HEK293 (cell line): ENCODE data around the gene DCHS2.

Experiments
- CTCF ChIA-PET: fragments of 350-600 bp; formaldehyde crosslinking; extraction: SDS; loops from one replicate; lab custom pipeline; 2021; ENCODE audit warnings: antibody characterized with exemption; lab: Yijun Ruan, JAX
- POLR2A ChIA-PET: fragments of 300-600 bp; formaldehyde crosslinking; extraction: SDS; loops from one replicate; lab custom pipeline; 2020; ENCODE audit warnings: antibody characterized with exemption, inconsistent platforms; lab: Yijun Ruan, JAX
- H3K27ac ChIP-seq: fragments of 200-500 bp; sonication (Bioruptor generic); 2 replicates; pipeline ENCODE4 v1.5.1; 2014; ENCODE audit warnings: low read depth, low read length, control low read depth, inconsistent platforms; ENCODE audit errors: extremely low read depth
- H3K36me3 ChIP-seq, 2 experiments: fragments of 200-500 bp in 1 of 2; sonication (Bioruptor generic) in 1 of 2; 1 replicate in 1 of 2; 2 replicates in 1 of 2; pipeline ENCODE4 v1.5.1; 2014 to 2017; ENCODE audit warnings: inconsistent platforms in 2 of 2, low read length in 2 of 2; ENCODE audit not compliant: control insufficient read depth in 2 of 2, insufficient read depth in 1 of 2
- H3K4me1 ChIP-seq: fragments of 200-500 bp; sonication (Bioruptor generic); 2 replicates; pipeline ENCODE4 v1.5.1; 2014; ENCODE audit warnings: mild to moderate bottlenecking, low read length, inconsistent platforms; ENCODE audit not compliant: control insufficient read depth, insufficient read depth
- H3K4me3 ChIP-seq: 2 replicates; pipeline ENCODE4 v1.5.1; 2011; ENCODE audit warnings: low read depth, mild to moderate bottlenecking, control low read depth, low read length, moderate library complexity
- H3K9me3 ChIP-seq: fragments of 200-500 bp; sonication (Bioruptor generic); 2 replicates; pipeline ENCODE4 v1.5.1; 2014; ENCODE audit warnings: low read depth, low read length, inconsistent platforms; ENCODE audit not compliant: control insufficient read depth, insufficient read depth
- ATF2 ChIP-seq: fragments of 450-650 bp; formaldehyde crosslinking; IDR thresholded peaks from 2 replicates; pipeline ENCODE4 v1.5.1; 2016; ENCODE audit warnings: missing biosample characterization, missing genetic modification characterization, low read depth
- GLIS1 ChIP-seq: fragments of 450-650 bp; formaldehyde crosslinking; IDR thresholded peaks from 2 replicates; pipeline ENCODE4 v1.5.1; 2016; ENCODE audit warnings: missing biosample characterization, missing genetic modification characterization
- IKZF3 ChIP-seq: fragments of 450-650 bp; IDR thresholded peaks from 2 replicates; pipeline ENCODE4 v1.5.0; 2018; ENCODE audit warnings: missing biosample characterization, mild to moderate bottlenecking, missing genetic modification characterization, moderate library complexity
- KLF8 ChIP-seq: fragments of 450-650 bp; formaldehyde crosslinking; IDR thresholded peaks from 2 replicates; pipeline ENCODE4 v1.5.1; 2016; ENCODE audit warnings: missing biosample characterization, missing genetic modification characterization
- MEIS1 ChIP-seq: sonication (generic); formaldehyde crosslinking; IDR thresholded peaks from 2 replicates; pipeline ENCODE4 v1.8.1; 2022; ENCODE audit warnings: missing genetic modification reagents, mild to moderate bottlenecking, borderline replicate concordance
- YY2 ChIP-seq: fragments of 450-650 bp; formaldehyde crosslinking; IDR thresholded peaks from 2 replicates; pipeline ENCODE4 v1.5.1; 2016; ENCODE audit warnings: missing biosample characterization, missing genetic modification characterization
- ZBTB11 ChIP-seq: fragments of 450-650 bp; formaldehyde crosslinking; conservative IDR thresholded peaks from 2 replicates; pipeline ENCODE4 v1.5.1; 2016; ENCODE audit warnings: low read depth, missing biosample characterization, missing genetic modification characterization
- ZBTB17 ChIP-seq: fragments of 450-650 bp; formaldehyde crosslinking; IDR thresholded peaks from 2 replicates; pipeline ENCODE4 v1.5.1; 2016; ENCODE audit warnings: missing biosample characterization, missing genetic modification characterization
- ZEB2 ChIP-seq: fragments of 450-650 bp; formaldehyde crosslinking; IDR thresholded peaks from 2 replicates; pipeline ENCODE4 v1.5.1; 2016; ENCODE audit warnings: missing biosample characterization, missing genetic modification characterization
- ZNF138 ChIP-seq: fragments of 450-650 bp; formaldehyde crosslinking; IDR thresholded peaks from 2 replicates; pipeline ENCODE4 v1.5.1; 2016; ENCODE audit warnings: missing biosample characterization, missing genetic modification characterization, borderline replicate concordance
- ZNF19 ChIP-seq: fragments of 450-650 bp; formaldehyde crosslinking; IDR thresholded peaks from 2 replicates; pipeline ENCODE4; 2016; ENCODE audit warnings: missing biosample characterization, missing genetic modification characterization, low read depth
- ZNF280D ChIP-seq: fragments of 450-650 bp; formaldehyde crosslinking; IDR thresholded peaks from 2 replicates; pipeline ENCODE4 v1.5.1; 2016; ENCODE audit warnings: missing biosample characterization, missing genetic modification characterization
- ZNF324 ChIP-seq: fragments of 450-650 bp; formaldehyde crosslinking; IDR thresholded peaks from 2 replicates; pipeline ENCODE4 v1.5.1; 2016; ENCODE audit warnings: missing biosample characterization, missing genetic modification characterization
- ZNF335 ChIP-seq: fragments of 450-650 bp; formaldehyde crosslinking; conservative IDR thresholded peaks from 2 replicates; pipeline ENCODE4 v1.5.1; 2016; ENCODE audit warnings: missing biosample characterization, missing genetic modification characterization
- ZNF366 ChIP-seq: fragments of 450-650 bp; formaldehyde crosslinking; conservative IDR thresholded peaks from 2 replicates; pipeline ENCODE4 v1.5.1; 2016; ENCODE audit warnings: missing biosample characterization, missing genetic modification characterization
- ZNF514 ChIP-seq: fragments of 450-650 bp; formaldehyde crosslinking; IDR thresholded peaks from 2 replicates; pipeline ENCODE4 v1.5.1; 2016; ENCODE audit warnings: missing biosample characterization, missing genetic modification characterization
- ZNF521 ChIP-seq: fragments of 450-650 bp; formaldehyde crosslinking; IDR thresholded peaks from 2 replicates; pipeline ENCODE4 v1.5.1; 2017; ENCODE audit warnings: missing biosample characterization, mild to moderate bottlenecking, missing genetic modification characterization
- ZNF621 ChIP-seq: fragments of 450-650 bp; formaldehyde crosslinking; IDR thresholded peaks from 2 replicates; pipeline ENCODE4 v1.5.1; 2017; ENCODE audit warnings: missing biosample characterization, missing genetic modification characterization
- ZNF654 ChIP-seq: fragments of 450-650 bp; formaldehyde crosslinking; IDR thresholded peaks from 2 replicates; pipeline ENCODE4 v1.5.1; 2016; ENCODE audit warnings: low read depth, missing biosample characterization, missing genetic modification characterization
- ZNF707 ChIP-seq: fragments of 450-650 bp; formaldehyde crosslinking; IDR thresholded peaks from 2 replicates; pipeline ENCODE4 v1.5.1; 2016; ENCODE audit warnings: missing biosample characterization, missing genetic modification characterization
- ZNF776 ChIP-seq: fragments of 450-650 bp; formaldehyde crosslinking; IDR thresholded peaks from 2 replicates; pipeline ENCODE4 v1.5.0; 2017; ENCODE audit warnings: missing biosample characterization, missing genetic modification characterization, borderline replicate concordance
- ZNF791 ChIP-seq: fragments of 450-650 bp; formaldehyde crosslinking; IDR thresholded peaks from 2 replicates; pipeline ENCODE4 v1.5.1; 2016; ENCODE audit warnings: missing biosample characterization, missing genetic modification characterization
- ZNF792 ChIP-seq: fragments of 450-650 bp; formaldehyde crosslinking; IDR thresholded peaks from 2 replicates; pipeline ENCODE4 v1.5.1; 2016; ENCODE audit warnings: missing biosample characterization, missing genetic modification characterization

The DCHS2 gene

GRCh38 chr4:154329939-154330338, 161.7 kb downstream of the DCHS2 start (continued):
- no peak for TF ChIP-seq ZNF791 (tag by site-specific recombination)
- no peak for TF ChIP-seq ZNF324 (tag by site-specific recombination)

- Histone ChIP-seq H3K27ac (no peak overlapping the region), H3K4me3 (no peak overlapping the region), H3K9me3 (no peaks in the 10 kb centered on the region), H3K4me1 (no peaks in the 10 kb centered on the region), H3K36me3 (no peaks in the 10 kb centered on the region)
- ChIA-PET CTCF (interaction anchor here (0.6 to 4.7 kb wide), 11 partner anchors 21 to 1091 kb away, joined by 3 to 36 read pairs (median 4); partner anchors contain the start of gene PLRG1), POLR2A (no interaction called here)
- TF ChIP-seq MEIS1 (CRISPR knock-in tag) (no peak), ZBTB17 (tag by site-specific recombination) (peak; percentile 85), ZEB2 (tag by site-specific recombination) (no peak), ZNF707 (tag by site-specific recombination) (no peak), ZNF792 (tag by site-specific recombination) (no peak), ZNF521 (tag by site-specific recombination) (no peak), ZNF335 (tag by site-specific recombination) (no peak), YY2 (tag by site-specific recombination) (no peak), ZNF654 (peak; percentile 47), KLF8 (tag by site-specific recombination) (no peak), ZNF280D (tag by site-specific recombination) (no peak)
These were observed 162.2 kb downstream of the DCHS2 start for GRCh38 chr4:154329268-154329868.

GRCh38 chr4:154328030-154328429, 163.6 kb downstream of the DCHS2 start:
- Histone ChIP-seq H3K4me3 (no peak overlapping the region), H3K36me3 (no peaks in the 10 kb centered on the region), H3K4me1 (no peaks in the 10 kb centered on the region), H3K27ac (no peak overlapping the region), H3K9me3 (no peaks in the 10 kb centered on the region)
- TF ChIP-seq ATF2 (tag by site-specific recombination) (no peak), ZEB2 (tag by site-specific recombination) (no peak), KLF8 (tag by site-specific recombination) (no peak), ZNF366 (no peak), GLIS1 (tag by site-specific recombination) (no peak), ZBTB11 (no peak), ZNF138 (tag by site-specific recombination) (no peak), ZNF19 (tag by site-specific recombination) (no peak), ZNF776 (no peak), IKZF3 (no peak), ZNF621 (no peak), ZNF324 (tag by site-specific recombination) (no peak), ZNF514 (tag by site-specific recombination) (no peak)
- ChIA-PET CTCF (interaction anchor here (1.0 to 4.7 kb wide), 3 partner anchors 88 to 295 kb away, joined by 4 to 36 read pairs (median 4); no protein-coding TSS in a partner anchor), POLR2A (no interaction called here)
